CD4-positive, alpha-beta T cell (primary cell): Measurements from ENCODE around the gene SEPTIN2. TPM values are rescaled to one million over a fixed set of nuclear protein-coding genes. Genes with fewer than 3 reads are reported as not detected.
"Not testable (repeated sequence)": the region's sequence is repeated elsewhere in the genome, so short reads cannot be mapped to it uniquely, and the experiment has no call there.

Experiments used
- ATAC-seq: fragments of 200-7000 bp; cut with Tn5 transposase; one replicate; pipeline ENCODE4 v1.10.0; 2022; ENCODE audit warnings: mild to moderate bottlenecking; ENCODE audit not compliant: poor library complexity
- CTCF ChIA-PET: fragments of 350-600 bp; sonication (Branson Sonifier 250); formaldehyde crosslinking; loops from one replicate; lab custom pipeline; 2021; ENCODE audit warnings: antibody characterized with exemption, inconsistent platforms; lab: Charles Lee
- POLR2A ChIA-PET: fragments of 350-600 bp; sonication (Branson Sonifier 250); formaldehyde crosslinking; loops from one replicate; lab custom pipeline; 2021; ENCODE audit warnings: antibody characterized with exemption, inconsistent platforms; lab: Charles Lee
- DNase-seq, 14 experiments: peaks; one replicate each; pipeline ENCODE4 v3.0.0-alpha.2; 2013 to 2020; ENCODE audit warnings: mixed read lengths in 2 of 14
- H3K27ac ChIP-seq, 2 donors: one replicate each; pipeline versions ENCODE4 v1.5.1 to v1.7.0; 2013; ENCODE audit warnings: low read length in 2 of 2, low read depth in 1 of 2, mild to moderate bottlenecking in 1 of 2
- H3K27me3 ChIP-seq, 2 experiments: 1 replicate in 1 of 2; 2 replicates in 1 of 2; pipeline versions ENCODE4 v1.6.1 to v1.7.0; 2013; ENCODE audit warnings: low read length in 2 of 2, control low read depth in 1 of 2, mild to moderate bottlenecking in 1 of 2, moderate library complexity in 1 of 2; ENCODE audit not compliant: insufficient read depth in 2 of 2, control insufficient read depth in 1 of 2
- H3K36me3 ChIP-seq: one replicate; pipeline ENCODE4 v1.6.1; 2013; ENCODE audit warnings: low read length, control low read depth; ENCODE audit not compliant: insufficient read depth
- H3K4me1 ChIP-seq: one replicate; pipeline ENCODE4 v1.6.1; 2013; ENCODE audit warnings: low read length, control low read depth; ENCODE audit not compliant: insufficient read depth
- H3K4me3 ChIP-seq: one replicate; pipeline ENCODE4 v1.5.1; 2013; ENCODE audit warnings: mild to moderate bottlenecking, low read length, moderate library complexity
- H3K9me3 ChIP-seq, 2 experiments: 1 replicate in 1 of 2; 2 replicates in 1 of 2; pipeline versions ENCODE4 v1.6.1 to v1.7.0; 2013; ENCODE audit warnings: low read length in 2 of 2, mild to moderate bottlenecking in 2 of 2, control low read depth in 1 of 2, moderate library complexity in 1 of 2; ENCODE audit not compliant: control insufficient read depth in 1 of 2, insufficient read depth in 1 of 2
- H3K27ac Mint-ChIP-seq: one replicate; pipeline ENCODE4 v1.8.0; 2020; ENCODE audit warnings: mixed read lengths
- H3K27me3 Mint-ChIP-seq: one replicate; pipeline ENCODE4 v1.8.0; 2021; ENCODE audit warnings: mixed read lengths
- H3K36me3 Mint-ChIP-seq: one replicate; pipeline ENCODE4 v1.8.0; 2021; ENCODE audit warnings: low read depth, mixed read lengths
- H3K4me1 Mint-ChIP-seq: one replicate; pipeline ENCODE4 v1.8.0; 2021; ENCODE audit warnings: low read depth, mixed read lengths
- H3K4me3 Mint-ChIP-seq: one replicate; pipeline ENCODE4 v1.8.0; 2020; ENCODE audit warnings: mild to moderate bottlenecking, mixed read lengths
- H3K9me3 Mint-ChIP-seq: one replicate; pipeline ENCODE4 v1.8.0; 2020; ENCODE audit warnings: mixed read lengths
- intact Hi-C, 2 experiments: fragments of 100-400 bp; cut with DNase I in 1 of 2; cut with micrococcal nuclease in 1 of 2; formaldehyde crosslinking; loops; one replicate each; pipeline versions ENCODE4 v1.15.1 to v1.9.0; 2023 to 2025; cut with DNase I, micrococcal nuclease
- total RNA-seq, 174 experiments: library from RNA in 2 of 174; stranded (reverse) in 2 of 174; gene quantifications; one replicate each; pipeline ENCODE4 v1.2.3 and lab custom pipeline; 2021 to 2026
- TF ChIP-seq, protein P1 (sequence below): fragments of 200-600 bp; IDR thresholded peaks from one replicate; pipeline ENCODE4 v1.8.0; 2022; ENCODE audit warnings: antibody characterized with exemption, mild to moderate bottlenecking

The SEPTIN2 gene
- total RNA-seq, 2 experiments from 2014 or later = 189 to 196 TPM

- Mint-ChIP-seq H3K36me3 (peaks cover 11% of the 10 kb centered on the region), H3K27ac (no peak overlapping the region), H3K4me1 (no peaks in the 10 kb centered on the region), H3K9me3 (no peaks in the 10 kb centered on the region), H3K27me3 (no peaks in the 10 kb centered on the region), H3K4me3 (no peak overlapping the region)
- POLR2A ChIA-PET = no interaction called here
- Histone ChIP-seq H3K27me3 (no peaks in the 10 kb centered on the region), H3K36me3 (no peaks in the 10 kb centered on the region), H3K4me3 (no peak overlapping the region), H3K4me1 (no peaks in the 10 kb centered on the region), H3K9me3 (peaks cover 0 to 4% of the 10 kb centered on the region in 2 experiments), H3K27ac (no peak overlapping the region)
- intact Hi-C loops = no loop called here
- TF ChIP-seq, protein P1, sequence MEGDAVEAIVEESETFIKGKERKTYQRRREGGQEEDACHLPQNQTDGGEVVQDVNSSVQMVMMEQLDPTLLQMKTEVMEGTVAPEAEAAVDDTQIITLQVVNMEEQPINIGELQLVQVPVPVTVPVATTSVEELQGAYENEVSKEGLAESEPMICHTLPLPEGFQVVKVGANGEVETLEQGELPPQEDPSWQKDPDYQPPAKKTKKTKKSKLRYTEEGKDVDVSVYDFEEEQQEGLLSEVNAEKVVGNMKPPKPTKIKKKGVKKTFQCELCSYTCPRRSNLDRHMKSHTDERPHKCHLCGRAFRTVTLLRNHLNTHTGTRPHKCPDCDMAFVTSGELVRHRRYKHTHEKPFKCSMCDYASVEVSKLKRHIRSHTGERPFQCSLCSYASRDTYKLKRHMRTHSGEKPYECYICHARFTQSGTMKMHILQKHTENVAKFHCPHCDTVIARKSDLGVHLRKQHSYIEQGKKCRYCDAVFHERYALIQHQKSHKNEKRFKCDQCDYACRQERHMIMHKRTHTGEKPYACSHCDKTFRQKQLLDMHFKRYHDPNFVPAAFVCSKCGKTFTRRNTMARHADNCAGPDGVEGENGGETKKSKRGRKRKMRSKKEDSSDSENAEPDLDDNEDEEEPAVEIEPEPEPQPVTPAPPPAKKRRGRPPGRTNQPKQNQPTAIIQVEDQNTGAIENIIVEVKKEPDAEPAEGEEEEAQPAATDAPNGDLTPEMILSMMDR = no peak
- DNase-seq (no peak), ATAC-seq (no peak)
- CTCF ChIA-PET = no interaction called here
Measured at GRCh38 chr2:241393524-241394196, 77.9 kb downstream of the SEPTIN2 start.

GRCh38 chr2:241396809-241397208 is 81.1 kb downstream of the SEPTIN2 start:
- H3K4me3 ChIP-seq, DNase-seq, H3K9me3 Mint-ChIP-seq, H3K36me3 ChIP-seq, H3K27me3 ChIP-seq, CTCF ChIA-PET, H3K4me3 Mint-ChIP-seq, H3K4me1 ChIP-seq, POLR2A ChIA-PET, ATAC-seq, H3K27me3 Mint-ChIP-seq, intact Hi-C loops, H3K9me3 ChIP-seq, H3K4me1 Mint-ChIP-seq, H3K27ac ChIP-seq, H3K27ac Mint-ChIP-seq, H3K36me3 Mint-ChIP-seq: not testable (repeated sequence)

DNA sequence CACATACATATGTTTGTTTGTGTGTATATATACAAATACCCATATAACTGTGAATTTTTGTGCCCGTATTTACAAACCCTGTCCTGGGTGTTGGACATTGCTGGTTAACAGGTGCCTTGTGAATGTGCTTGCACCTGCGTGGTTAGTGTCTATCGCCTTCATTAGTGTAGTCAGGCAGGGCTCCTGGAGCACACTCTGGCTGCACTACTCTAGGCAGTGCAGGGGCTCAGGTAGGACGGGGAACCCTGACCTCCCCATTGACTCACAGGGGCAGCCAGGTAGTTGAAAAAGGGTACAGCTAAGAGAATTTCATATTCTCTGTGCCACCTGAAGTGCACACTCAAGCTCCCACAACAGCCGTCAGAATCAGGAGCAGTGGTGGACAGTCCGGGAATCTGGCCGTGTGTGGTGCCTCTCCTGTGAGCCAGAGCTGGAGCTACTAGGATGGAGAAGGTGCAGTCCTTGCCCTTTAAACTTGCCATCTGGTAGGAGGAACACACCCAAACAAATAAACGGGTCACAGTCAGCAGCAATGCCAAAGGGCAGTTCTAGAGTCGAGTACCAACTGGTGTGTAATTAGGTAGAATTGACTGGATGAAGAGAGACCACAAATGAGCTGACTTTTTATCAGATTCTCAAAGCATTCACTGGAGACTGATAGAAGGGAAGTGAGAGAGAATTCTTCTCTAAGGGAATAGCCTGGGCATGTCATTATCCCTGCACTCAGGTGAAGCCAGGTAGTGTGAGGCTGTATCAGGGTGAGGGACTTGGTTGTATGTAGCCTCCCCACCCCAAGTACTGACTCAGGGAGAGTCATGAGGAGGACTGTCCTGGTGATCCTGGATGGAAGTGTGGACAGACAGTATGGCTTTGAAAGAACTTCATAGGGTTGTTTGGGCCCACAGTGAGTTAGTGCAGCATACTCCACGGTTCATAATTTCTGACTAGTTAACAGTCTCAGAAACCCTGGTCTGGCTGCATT is 84.5 kb downstream of the SEPTIN2 start:
- intact Hi-C loops = no loop called here
- DNase-seq (no peak), ATAC-seq (no peak)
- TF ChIP-seq, protein P1 = no peak
- Histone ChIP-seq H3K27ac (no peak overlapping the region), H3K27me3 (no peaks in the 10 kb centered on the region), H3K4me1 (no peaks in the 10 kb centered on the region), H3K4me3 (no peak overlapping the region), H3K9me3 (no peaks in the 10 kb centered on the region), H3K36me3 (no peaks in the 10 kb centered on the region)
- no peaks in the 10 kb centered on the region for H3K4me1 Mint-ChIP-seq
- CTCF ChIA-PET = no interaction called here
- no peaks in the 10 kb centered on the region for H3K9me3 Mint-ChIP-seq
- no peaks in the 10 kb centered on the region for H3K27me3 Mint-ChIP-seq
- H3K36me3 Mint-ChIP-seq = peaks cover 6% of the 10 kb centered on the region
- H3K27ac Mint-ChIP-seq = no peak overlapping the region
- POLR2A ChIA-PET = no interaction called here
- no peak overlapping the region for H3K4me3 Mint-ChIP-seq

Other genes with a start within 250 kb of the SEPTIN2 start
- 10 to 100 TPM; 84.0 to 87.5 TPM for gene MTERF4, start 213.6 kb upstream of the SEPTIN2 start, total RNA-seq
- 10 to 100 TPM; 78.0 to 87.9 TPM for gene PASK, start 166.5 kb upstream of the SEPTIN2 start, total RNA-seq
- 10 to 100 TPM; 36.4 to 38.2 TPM for gene PPP1R7, start 165.5 kb upstream of the SEPTIN2 start, total RNA-seq
- under 1 TPM; 0.14 to 0.25 TPM for gene ANO7, start 127.2 kb upstream of the SEPTIN2 start, total RNA-seq
- 10 to 100 TPM; 82.0 to 97.9 TPM for gene HDLBP, start 253 bp upstream of the SEPTIN2 start, total RNA-seq
- gene FARP2, start 40.4 kb downstream of the SEPTIN2 start, total RNA-seq = 10 to 100 TPM; 17.2 to 18.3 TPM
- gene STK25, start 192.7 kb downstream of the SEPTIN2 start, total RNA-seq = 10 to 100 TPM; 76.1 to 81.3 TPM
- not detected for gene BOK, start 242.8 kb downstream of the SEPTIN2 start, total RNA-seq